Thyroid gland (tissue), 4 donors: Measurements from ENCODE around the gene NPAS1.

ENCODE experiments used
- CTCF ChIP-seq, 6 experiments: fragments of 200-600 bp in 3 of 6; fragments of 450-650 bp in 3 of 6; sonication (generic) in 3 of 6; IDR thresholded peaks; one replicate each; pipeline ENCODE4 v1.5.1; 2016 to 2019; ENCODE audit warnings: antibody characterized with exemption in 6 of 6, mild to moderate bottlenecking in 2 of 6, inconsistent platforms in 1 of 6, moderate library complexity in 1 of 6
- POLR2A ChIP-seq, 2 donors: fragments of 450-650 bp; IDR thresholded peaks; one replicate each; pipeline ENCODE4 v1.6.1; 2017; ENCODE audit warnings: antibody characterized with exemption in 2 of 2, mild to moderate bottlenecking in 2 of 2, moderate library complexity in 1 of 2

- no peak for TF ChIP-seq CTCF (IDR thresholded peaks at IDR 0.05)
- no peak for TF ChIP-seq POLR2A (IDR thresholded peaks at IDR 0.05)
Measured at GRCh38 chr19:47018923-47019322, 714 bp upstream of the NPAS1 start.
